ENCODE data around the gene SIRPG.

- TF ChIP-seq CTCF (IDR thresholded peaks at IDR 0.05 in 8 of 11, conservative IDR thresholded peaks at IDR 0.05 in 3 of 11) (no peak), POLR2AphosphoS5 (IDR thresholded peaks at IDR 0.05) (no peak), POLR2A (IDR thresholded peaks at IDR 0.05) (no peak)
Observed at GRCh38 chr20:1632178-1632577, 25.4 kb downstream of the SIRPG start.
